WERI-Rb-1 (cell line): ENCODE measurements around the gene PIGN.

ENCODE experiments used
- DNase-seq: peaks from one replicate; pipeline ENCODE4 v3.0.0-alpha.2; 2020
- H3K27ac ChIP-seq: fragments of 250-450 bp; sonication (Bioruptor Pico); 2 replicates; pipeline ENCODE4 v1.5.1; 2020; ENCODE audit warnings: mild to moderate bottlenecking, moderate library complexity
- H3K27me3 ChIP-seq: fragments of 250-450 bp; sonication (Bioruptor Pico); 2 replicates; pipeline ENCODE4 v1.5.1; 2021; ENCODE audit warnings: mild to moderate bottlenecking, low read depth, moderate library complexity; ENCODE audit not compliant: insufficient read depth, severe bottlenecking
- H3K36me3 ChIP-seq: fragments of 250-450 bp; sonication (Bioruptor Pico); 2 replicates; pipeline ENCODE4 v1.5.1; 2020; ENCODE audit warnings: mild to moderate bottlenecking, moderate library complexity
- H3K4me3 ChIP-seq: 2 replicates; pipeline ENCODE4 v1.5.1; 2011; ENCODE audit warnings: low read depth, mild to moderate bottlenecking, control low read depth, low read length
- H3K9me3 ChIP-seq: fragments of 250-450 bp; sonication (Bioruptor Pico); 2 replicates; pipeline ENCODE4 v1.5.1; 2021; ENCODE audit warnings: mild to moderate bottlenecking, moderate library complexity; ENCODE audit not compliant: severe bottlenecking
- TF ChIP-seq, protein P1 (sequence below): IDR thresholded peaks from 2 replicates; pipeline ENCODE4 v1.5.1; 2011; ENCODE audit warnings: low read depth, mild to moderate bottlenecking, control low read depth, inconsistent platforms, low read length

PIGN gene

GRCh38 chr18:61991201-61991600 is 195.7 kb downstream of the PIGN start:
- no peaks in the 10 kb centered on the region for H3K9me3 ChIP-seq
- TF ChIP-seq, protein P1, sequence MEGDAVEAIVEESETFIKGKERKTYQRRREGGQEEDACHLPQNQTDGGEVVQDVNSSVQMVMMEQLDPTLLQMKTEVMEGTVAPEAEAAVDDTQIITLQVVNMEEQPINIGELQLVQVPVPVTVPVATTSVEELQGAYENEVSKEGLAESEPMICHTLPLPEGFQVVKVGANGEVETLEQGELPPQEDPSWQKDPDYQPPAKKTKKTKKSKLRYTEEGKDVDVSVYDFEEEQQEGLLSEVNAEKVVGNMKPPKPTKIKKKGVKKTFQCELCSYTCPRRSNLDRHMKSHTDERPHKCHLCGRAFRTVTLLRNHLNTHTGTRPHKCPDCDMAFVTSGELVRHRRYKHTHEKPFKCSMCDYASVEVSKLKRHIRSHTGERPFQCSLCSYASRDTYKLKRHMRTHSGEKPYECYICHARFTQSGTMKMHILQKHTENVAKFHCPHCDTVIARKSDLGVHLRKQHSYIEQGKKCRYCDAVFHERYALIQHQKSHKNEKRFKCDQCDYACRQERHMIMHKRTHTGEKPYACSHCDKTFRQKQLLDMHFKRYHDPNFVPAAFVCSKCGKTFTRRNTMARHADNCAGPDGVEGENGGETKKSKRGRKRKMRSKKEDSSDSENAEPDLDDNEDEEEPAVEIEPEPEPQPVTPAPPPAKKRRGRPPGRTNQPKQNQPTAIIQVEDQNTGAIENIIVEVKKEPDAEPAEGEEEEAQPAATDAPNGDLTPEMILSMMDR, result no peak
- H3K27ac ChIP-seq, result no peak overlapping the region
- H3K4me3 ChIP-seq, result no peak overlapping the region
- no peaks in the 10 kb centered on the region for H3K27me3 ChIP-seq
- DNase-seq, result no peak
- H3K36me3 ChIP-seq, result no peaks in the 10 kb centered on the region
